NCI-H146 (cell line): ENCODE measurements around the gene HOXB8.
A peak's percentile ranks its signal among the peaks of the same experiment; 100 is the strongest.

ENCODE experiments used
- DNase-seq: peaks from one replicate; lab custom pipeline; 2025; lab: John Stamatoyannopoulos, UW

The HOXB8 gene

GRCh38 chr17:48567646-48568354, 47.3 kb downstream of the HOXB8 start:
- no peak for DNase-seq

- DNase-seq: no peak
These were observed 47.9 kb downstream of the HOXB8 start for GRCh38 chr17:48567209-48567608.

- DNase-seq: no peak
These were observed 48.4 kb downstream of the HOXB8 start for GRCh38 chr17:48566717-48567116.

- no peak for DNase-seq
These were observed 49.0 kb downstream of the HOXB8 start for GRCh38 chr17:48565925-48566710.

GRCh38 chr17:48565022-48565554, 50.0 kb downstream of the HOXB8 start:
- DNase-seq: no peak

- DNase-seq: peak; percentile 59
These were observed 50.7 kb downstream of the HOXB8 start for GRCh38 chr17:48564188-48565021.

DNA sequence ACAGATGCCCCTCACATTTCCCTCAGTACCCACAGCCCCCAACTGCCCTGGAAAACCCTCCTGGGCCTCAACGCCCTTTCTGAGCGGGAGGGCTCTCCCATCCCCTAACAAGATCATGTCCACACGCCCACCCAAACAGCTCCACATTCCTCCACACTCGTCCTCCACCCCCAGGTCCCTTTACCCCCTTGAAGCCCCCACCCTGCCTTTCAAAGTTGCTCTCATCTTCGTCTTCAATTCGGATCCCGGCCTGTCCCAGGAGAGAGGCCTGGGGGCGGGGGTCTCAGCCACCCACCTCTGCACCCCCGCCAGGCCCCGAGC, 51.3 kb downstream of the HOXB8 start:
- no peak for DNase-seq

DNA sequence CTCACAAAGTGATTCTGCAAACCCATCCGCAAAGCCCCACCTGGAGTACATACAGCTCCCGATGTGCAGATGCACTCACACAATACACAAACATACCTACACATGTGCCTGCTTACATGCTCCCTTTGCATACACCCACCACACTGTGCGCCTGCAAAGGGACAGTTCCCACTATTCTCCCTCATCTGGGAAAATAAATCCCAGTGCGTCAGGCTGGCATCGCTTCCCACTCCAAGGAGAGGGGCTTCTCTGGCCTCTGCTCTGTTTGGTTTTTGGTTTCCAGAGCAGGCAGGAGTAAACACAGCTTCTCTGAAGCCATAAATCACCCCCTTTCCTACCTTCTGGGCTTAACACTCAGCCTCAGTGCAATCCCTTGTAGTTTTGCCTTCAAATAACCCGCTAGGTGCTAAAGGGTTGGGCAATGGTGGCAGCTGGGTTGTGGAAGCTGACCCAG, 51.7 kb downstream of the HOXB8 start:
- DNase-seq: peak; percentile 11

- no peak for DNase-seq
These were observed 52.2 kb downstream of the HOXB8 start for GRCh38 chr17:48562934-48563333.
